GM13977 (cell line): ENCODE results near the gene PRKAG2.

Source experiments
- DNase-seq: peaks from one replicate; pipeline ENCODE4 v3.0.0; 2012; ENCODE audit warnings: low spot score
- CTCF ChIP-seq: IDR thresholded peaks from 2 replicates; pipeline ENCODE4 v1.5.1; 2012; ENCODE audit warnings: mild to moderate bottlenecking, control low read depth; ENCODE audit not compliant: insufficient read depth; ENCODE audit errors: extremely low read depth, missing control alignments
- in situ Hi-C: fragments of 300-500 bp; cut with MboI; formaldehyde crosslinking; loops from one replicate; pipeline ENCODE4 v1.12.0; 2022; ENCODE audit warnings: low sequenced_read_pairs, low pct_unique_long_range_greater_than_20kb, mixed read lengths, inconsistent platforms; ENCODE audit not compliant: unreplicated experiment

PRKAG2 gene

DNA sequence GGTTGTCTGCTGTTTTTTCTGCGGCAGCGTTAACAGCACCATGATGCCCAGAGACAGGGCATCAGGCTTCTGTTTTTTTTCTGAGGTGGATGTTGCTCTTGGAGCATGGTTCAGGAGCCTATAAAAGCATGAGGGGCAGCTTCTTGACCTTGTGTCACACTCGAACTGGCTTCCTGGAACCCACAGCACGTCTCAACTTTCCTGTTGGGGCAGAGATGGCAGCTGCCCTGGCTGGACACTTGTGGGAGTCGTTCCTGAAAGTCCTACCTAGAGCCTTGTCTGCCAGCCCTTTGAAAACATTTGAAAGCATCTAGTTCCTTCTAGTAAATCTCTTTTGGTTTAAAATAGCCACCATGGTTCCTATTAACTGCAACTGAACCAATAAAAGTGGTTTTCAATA lies 28.9 kb upstream of the PRKAG2 start:
- in situ Hi-C loops, result no loop called here
- DNase-seq, result no peak
- no peak for TF ChIP-seq CTCF

- DNase-seq, result no peak
- in situ Hi-C loops, result no loop called here
- TF ChIP-seq CTCF, result no peak
Observed at GRCh38 chr7:151905353-151905752, 28.4 kb upstream of the PRKAG2 start.

- no peak for DNase-seq
- in situ Hi-C loops, result no loop called here
Observed at GRCh38 chr7:151904270-151904669, 27.4 kb upstream of the PRKAG2 start.

DNA sequence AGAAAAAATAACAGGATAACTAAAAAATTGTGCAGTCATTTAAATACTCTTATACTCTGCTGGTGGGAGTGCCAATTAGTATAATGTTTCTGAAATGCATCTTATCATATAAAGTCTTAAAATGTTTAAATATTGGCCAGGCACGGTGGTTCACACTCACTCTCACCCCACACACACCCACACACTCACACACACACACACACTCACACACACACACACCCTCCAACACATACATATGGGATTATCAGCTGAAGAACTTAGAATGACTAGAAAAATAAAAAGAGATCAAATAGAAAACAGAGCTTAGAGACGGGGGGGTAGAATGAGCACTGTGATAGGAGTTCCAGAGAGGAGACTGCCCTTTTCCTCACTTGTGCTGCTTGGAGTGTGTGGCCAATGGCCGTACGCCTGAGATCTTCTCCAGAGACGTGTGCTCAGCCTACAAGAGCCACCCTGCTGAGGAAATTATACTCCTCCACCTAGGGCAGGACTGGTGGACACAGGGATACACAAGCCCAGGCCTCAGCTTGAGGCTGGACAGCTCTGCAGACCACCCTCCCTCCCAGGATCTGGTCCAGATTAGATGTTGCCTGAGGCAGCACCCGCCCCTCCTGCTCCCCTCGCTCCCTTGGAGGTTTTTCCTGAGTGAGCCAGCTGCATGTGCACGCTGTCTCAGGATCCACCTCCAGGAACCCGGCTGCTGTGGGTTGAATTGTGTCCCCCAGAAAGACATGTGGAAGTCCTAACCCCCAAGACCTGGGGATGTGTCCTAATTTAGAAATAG lies 26.5 kb upstream of the PRKAG2 start:
- no peak for TF ChIP-seq CTCF
- no peak for DNase-seq
- in situ Hi-C loops, result no loop called here

More at GRCh38 chr7:151904270-151904669, 27.4 kb upstream of the PRKAG2 start:
- TF ChIP-seq CTCF, result no peak

GRCh38 chr7:151902311-151902710 lies 25.4 kb upstream of the PRKAG2 start:
- TF ChIP-seq CTCF, result no peak
- in situ Hi-C loops, result no loop called here
- DNase-seq, result no peak

GRCh38 chr7:151901828-151902227 lies 24.9 kb upstream of the PRKAG2 start:
- DNase-seq, result no peak
- in situ Hi-C loops, result no loop called here
- no peak for TF ChIP-seq CTCF
